Measurements from ENCODE around the gene TNNT1.
"Not testable (repeated sequence)": the region's sequence is repeated elsewhere in the genome, so short reads cannot be mapped to it uniquely, and the experiment has no call there.

TNNT1 gene

GRCh38 chr19:55149078-55150003, at the start of gene TNNT1:
Gene TNNT1, minus strand, starts transcription at chr19:55149206. Its CDS starts 2,049 bp downstream, at chr19:55147157.
- no peak for FAIRE-seq

- FAIRE-seq, result no peak
Measured at GRCh38 chr19:55198651-55199050, 49.6 kb upstream of the TNNT1 start.

GRCh38 chr19:55197528-55197927, 48.5 kb upstream of the TNNT1 start:
- no peak for FAIRE-seq

GRCh38 chr19:55196803-55197202, 47.8 kb upstream of the TNNT1 start:
- no peak for FAIRE-seq

- no peak for FAIRE-seq
Measured at GRCh38 chr19:55193481-55193880, 44.5 kb upstream of the TNNT1 start.

GRCh38 chr19:55189403-55189835, 40.4 kb upstream of the TNNT1 start:
- FAIRE-seq, result no peak

GRCh38 chr19:55188625-55189024, 39.6 kb upstream of the TNNT1 start:
- no peak for FAIRE-seq

GRCh38 chr19:55186080-55186479, 37.1 kb upstream of the TNNT1 start:
- no peak for FAIRE-seq

GRCh38 chr19:55181740-55182139, 32.7 kb upstream of the TNNT1 start:
- FAIRE-seq, result no peak

GRCh38 chr19:55179606-55180484, 30.8 kb upstream of the TNNT1 start, which contains the start of gene SYT5:
Gene SYT5, minus strand, starts transcription at chr19:55180289. Its CDS starts 1,248 bp downstream, at chr19:55179041.
- FAIRE-seq, result no peak

GRCh38 chr19:55178781-55179599, 30.0 kb upstream of the TNNT1 start:
- no peak for FAIRE-seq

- FAIRE-seq, result no peak
Measured at GRCh38 chr19:55176076-55176475, 27.1 kb upstream of the TNNT1 start.

GRCh38 chr19:55175117-55175867, 26.3 kb upstream of the TNNT1 start:
- FAIRE-seq, result no peak

GRCh38 chr19:55174425-55175116, 25.6 kb upstream of the TNNT1 start:
- FAIRE-seq, result no peak

GRCh38 chr19:55173714-55174409, 24.9 kb upstream of the TNNT1 start:
- FAIRE-seq, result no peak

GRCh38 chr19:55173186-55173713, 24.2 kb upstream of the TNNT1 start:
- no peak for FAIRE-seq

- FAIRE-seq, result no peak
Measured at GRCh38 chr19:55172741-55173140, 23.7 kb upstream of the TNNT1 start.

GRCh38 chr19:55172318-55172717, 23.3 kb upstream of the TNNT1 start:
- FAIRE-seq, result not testable (repeated sequence)

- FAIRE-seq, result no peak
Measured at GRCh38 chr19:55171440-55171839, 22.4 kb upstream of the TNNT1 start.

GRCh38 chr19:55169136-55169535, 20.1 kb upstream of the TNNT1 start:
- FAIRE-seq, result no peak

All from islet of Langerhans (tissue), 1 donor.